ENCODE data around the gene EEIG1.

Gene EEIG1

GRCh38 chr9:127974769-127975261 lies 6.0 kb downstream of the EEIG1 start:
- no peak for DNase-seq (ENCODE audit: low read depth)
- TF ChIP-seq CTCF (IDR thresholded peaks at IDR 0.05; ENCODE audit: insufficient read depth, low read depth, low read length, missing control alignments): no peak
- H3K4me3 ChIP-seq (ENCODE audit: low read length): no peak overlapping the region

- no peak overlapping the region for H3K4me3 ChIP-seq (ENCODE audit: low read length)
- no peak for DNase-seq (ENCODE audit: low read depth)
These were observed 6.6 kb downstream of the EEIG1 start for GRCh38 chr9:127974001-127974768.

GRCh38 chr9:127973169-127974000 lies 7.4 kb downstream of the EEIG1 start:
- no peak overlapping the region for H3K4me3 ChIP-seq (ENCODE audit: low read length)
- no peak for DNase-seq (ENCODE audit: low read depth)
- no peak for TF ChIP-seq CTCF (IDR thresholded peaks at IDR 0.05; ENCODE audit: insufficient read depth, low read depth, low read length, missing control alignments)

More at GRCh38 chr9:127974001-127974768, 6.6 kb downstream of the EEIG1 start:
- TF ChIP-seq CTCF (IDR thresholded peaks at IDR 0.05; ENCODE audit: insufficient read depth, low read depth, low read length, missing control alignments): no peak

GRCh38 chr9:127972236-127972871 lies 8.4 kb downstream of the EEIG1 start:
- DNase-seq (ENCODE audit: low read depth): no peak
- no peak overlapping the region for H3K4me3 ChIP-seq (ENCODE audit: low read length)
- no peak for TF ChIP-seq CTCF (IDR thresholded peaks at IDR 0.05; ENCODE audit: insufficient read depth, low read depth, low read length, missing control alignments)

GRCh38 chr9:127971357-127972235 lies 9.2 kb downstream of the EEIG1 start:
- H3K4me3 ChIP-seq (ENCODE audit: low read length): no peak overlapping the region
- no peak for DNase-seq (ENCODE audit: low read depth)
- no peak for TF ChIP-seq CTCF (IDR thresholded peaks at IDR 0.05; ENCODE audit: insufficient read depth, low read depth, low read length, missing control alignments)

Data from epithelial cell of esophagus (primary cell).